Stimulated activated CD8-positive, alpha-beta memory T cell treated with anti-CD3 and anti-CD28 coated beads, Interleukin-2, amount 100 ng/mL, for 48 hours (primary cell): Measurements from ENCODE around the gene SLC39A9.
"Not testable (repeated sequence)": the region's sequence is repeated elsewhere in the genome, so short reads cannot be mapped to it uniquely, and the experiment has no call there.

Source experiments
- DNase-seq, 2 donors: peaks; one replicate each; pipeline ENCODE4 v3.0.0-alpha.2; 2020; ENCODE audit warnings: low read depth in 2 of 2

SLC39A9 gene

DNA sequence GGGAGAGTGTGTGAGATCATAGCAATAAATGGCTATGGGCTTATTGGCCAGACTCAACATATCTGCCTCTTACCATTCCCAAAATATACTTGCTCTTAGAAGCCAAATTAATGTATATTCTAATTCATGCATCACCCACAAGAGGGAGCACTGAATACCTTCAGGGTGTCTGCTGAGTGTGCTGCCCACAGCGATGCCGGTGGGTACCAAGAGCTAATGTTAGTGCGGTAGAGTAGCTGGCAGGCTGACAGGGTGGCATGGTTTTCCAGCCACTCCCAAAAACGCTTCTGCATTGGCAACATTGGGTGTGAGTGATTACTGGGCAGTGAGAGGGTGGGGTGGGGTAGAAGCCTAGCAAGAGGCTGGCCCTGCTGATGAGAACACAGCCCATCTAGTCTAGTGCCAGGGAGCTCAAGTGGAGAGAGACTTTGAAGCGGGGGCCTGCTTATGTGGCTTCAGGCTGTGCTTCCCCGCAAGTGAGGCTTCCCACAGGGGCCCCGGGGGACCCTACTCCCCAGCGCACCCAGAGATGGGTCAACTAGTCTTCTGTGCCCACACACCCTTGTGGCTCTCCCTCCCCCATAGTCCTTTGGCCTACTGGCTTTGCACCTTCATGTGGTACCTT lies 76.8 kb downstream of the SLC39A9 start:
- DNase-seq: no peak

- not testable (repeated sequence) for DNase-seq
Observed at GRCh38 chr14:69476824-69477450, 78.4 kb downstream of the SLC39A9 start.

GRCh38 chr14:69478055-69478454 lies 79.6 kb downstream of the SLC39A9 start:
- DNase-seq: not testable (repeated sequence)

- no peak for DNase-seq
Observed at GRCh38 chr14:69479696-69480095, 81.2 kb downstream of the SLC39A9 start.

DNA sequence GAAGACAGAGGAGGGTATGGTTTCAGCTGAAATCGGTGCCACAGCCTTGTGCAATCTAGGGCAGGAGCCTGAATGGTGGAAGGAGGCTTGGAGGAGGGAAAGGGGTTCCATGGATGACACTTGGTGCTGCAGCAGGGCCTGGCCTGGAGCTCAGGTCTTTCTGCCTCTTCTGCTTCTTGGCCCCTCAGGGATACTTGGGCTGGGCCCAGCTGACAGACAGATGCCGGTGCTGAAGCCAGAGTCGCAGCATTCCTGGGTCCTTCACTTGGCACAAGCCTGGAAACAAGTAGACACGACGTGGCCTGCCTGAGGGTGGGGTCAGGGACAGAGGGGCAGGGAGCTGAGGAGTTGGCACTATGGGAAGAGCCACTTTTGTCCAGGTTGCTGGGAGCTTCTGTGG lies 81.6 kb downstream of the SLC39A9 start:
- DNase-seq: no peak

DNA sequence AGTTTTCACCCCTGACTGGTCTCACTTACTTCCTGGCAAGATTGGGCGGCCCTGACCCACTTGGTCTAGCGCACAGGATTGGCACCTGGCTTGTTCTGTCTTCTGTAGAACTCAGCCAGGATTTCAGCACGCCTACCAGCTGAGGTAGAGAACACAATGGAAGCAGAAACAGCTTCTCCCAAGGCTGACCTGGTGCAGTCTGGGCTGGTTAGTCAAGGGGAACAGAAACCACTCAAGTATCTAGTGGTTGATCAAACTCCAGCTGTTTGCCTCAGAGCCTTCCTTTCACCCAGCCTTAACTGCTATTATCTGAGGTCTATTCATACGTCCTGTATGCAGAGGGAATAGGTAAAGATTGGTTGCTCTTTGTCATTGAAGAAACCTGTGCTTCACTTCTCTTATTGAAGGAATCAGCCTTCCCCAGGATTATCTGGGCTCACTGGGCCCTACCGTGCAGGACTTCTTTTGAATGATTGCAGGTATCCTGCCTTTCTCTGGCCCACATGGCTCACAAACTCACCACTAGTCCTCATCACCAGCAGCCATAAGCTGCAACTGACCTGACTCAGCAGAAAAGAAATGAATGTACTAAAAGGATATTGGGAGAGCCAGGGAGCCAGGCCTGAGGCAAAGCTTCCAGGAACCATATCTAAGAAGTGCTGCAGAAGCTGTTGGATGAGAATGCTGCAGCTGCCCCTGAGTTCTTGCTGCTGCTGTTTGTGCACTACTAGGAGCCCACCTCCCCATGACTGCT lies 83.5 kb downstream of the SLC39A9 start:
- DNase-seq: no peak

GRCh38 chr14:69483765-69484443 lies 85.4 kb downstream of the SLC39A9 start:
- no peak for DNase-seq

DNA sequence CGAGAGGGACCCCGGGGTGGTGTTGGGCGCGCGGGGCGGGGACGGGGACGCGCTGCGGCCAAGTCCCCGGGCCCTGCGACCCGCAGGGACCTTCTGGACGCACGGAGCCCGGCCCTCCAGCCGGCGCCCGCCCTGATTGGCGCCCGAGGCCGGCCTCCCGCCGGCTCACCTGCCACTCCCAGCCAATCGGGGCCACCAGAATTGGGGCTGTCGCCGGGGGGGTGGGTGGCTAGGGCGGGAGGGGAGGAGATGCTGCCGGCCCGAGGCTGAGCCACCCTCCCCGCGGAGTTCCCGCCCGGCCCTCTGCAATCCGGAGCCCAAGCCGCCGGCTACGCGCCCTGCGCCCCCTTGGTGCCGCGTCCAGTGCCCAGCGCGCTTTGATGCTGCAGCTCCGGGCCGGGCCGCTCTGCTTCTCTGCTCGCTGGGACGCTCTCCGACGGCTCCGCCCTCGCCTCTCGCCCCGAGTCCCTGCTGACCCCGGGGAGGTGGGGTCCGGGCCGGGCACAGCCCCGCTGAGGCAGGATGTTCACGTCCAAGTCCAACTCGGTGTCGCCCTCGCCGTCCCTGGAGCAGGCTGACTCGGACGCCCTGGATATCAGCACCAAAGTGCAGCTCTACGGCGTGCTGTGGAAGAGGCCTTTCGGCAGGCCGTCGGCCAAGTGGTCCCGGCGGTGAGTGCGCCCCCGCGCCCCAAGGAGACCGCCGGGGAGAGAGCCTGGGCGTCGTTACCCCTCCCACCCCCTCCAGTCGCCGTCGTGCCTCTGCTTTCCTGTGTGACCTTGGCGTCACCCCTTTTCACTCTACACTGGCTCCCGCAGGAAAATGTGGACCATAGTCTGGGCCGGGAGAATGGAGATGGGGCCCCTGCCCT lies 86.2 kb downstream of the SLC39A9 start, which contains the start of gene PLEKHD1:
TSS of gene PLEKHD1 (plus strand) at position 285 of the 871 bp plus-strand sequence. CDS start at position 523, 238 bp downstream.
- no peak for DNase-seq

- DNase-seq: no peak
Observed at GRCh38 chr14:69485315-69485660, 86.8 kb downstream of the SLC39A9 start.

DNA sequence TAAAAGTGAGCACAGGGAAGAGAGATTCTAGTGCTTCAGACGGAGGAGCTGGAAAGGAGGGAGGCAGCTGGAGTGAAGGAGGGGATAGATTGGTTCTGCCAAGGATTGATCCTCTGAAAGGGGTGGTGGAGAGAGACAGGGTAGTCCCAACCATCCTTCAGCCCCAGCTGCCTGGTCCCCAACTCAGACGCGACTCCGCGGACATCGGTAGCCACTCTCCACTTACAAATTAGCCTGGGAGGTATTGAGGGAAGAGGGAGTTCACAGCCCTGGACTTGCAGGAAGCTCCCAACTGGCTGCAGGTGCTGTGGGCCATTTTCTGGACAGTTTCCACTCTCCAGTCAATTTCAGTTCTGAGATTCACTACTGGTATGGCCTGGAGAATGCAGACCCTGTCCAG lies 87.2 kb downstream of the SLC39A9 start:
- no peak for DNase-seq

DNA sequence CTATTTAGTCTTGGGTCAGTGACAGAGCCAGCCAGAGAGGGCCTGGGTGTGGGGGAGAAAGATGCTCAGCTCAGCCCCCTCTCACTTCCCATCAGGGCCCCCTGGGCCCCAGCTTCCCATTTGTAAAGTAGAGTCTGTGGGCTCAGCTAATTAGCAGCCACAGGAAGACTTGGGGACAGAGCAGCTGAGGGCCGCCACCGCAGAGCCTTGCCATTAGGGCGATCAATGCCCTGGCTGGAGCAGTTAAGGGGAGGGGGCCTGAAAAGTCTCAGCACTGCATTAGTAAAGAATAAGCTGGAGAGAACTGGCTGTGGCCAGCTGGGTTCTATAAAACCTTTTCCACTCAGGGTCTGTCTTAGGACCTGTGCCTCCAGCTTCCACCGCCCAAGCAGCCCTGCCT lies 88.7 kb downstream of the SLC39A9 start:
- no peak for DNase-seq

- DNase-seq: no peak
Observed at GRCh38 chr14:69487771-69488170, 89.3 kb downstream of the SLC39A9 start.

DNA sequence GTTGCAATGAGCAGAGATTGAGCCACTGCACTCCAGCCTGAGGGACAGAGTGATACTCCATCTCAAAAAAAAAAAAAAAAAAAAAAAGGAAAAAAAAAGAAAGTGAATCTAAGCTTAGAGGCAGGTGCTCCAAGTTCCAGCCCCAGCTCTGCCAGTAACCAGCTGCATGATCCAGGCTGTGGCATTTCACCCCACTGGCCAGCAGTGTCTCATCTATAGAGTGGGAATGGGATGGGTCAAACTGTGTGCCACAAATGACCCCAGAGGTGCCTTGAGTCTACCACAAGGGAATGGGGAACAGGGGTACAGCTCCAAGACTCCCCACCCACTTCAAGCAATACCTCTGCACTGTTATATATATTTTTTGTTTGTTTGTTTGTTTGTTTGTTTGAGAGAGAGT lies 91.0 kb downstream of the SLC39A9 start:
- no peak for DNase-seq

- no peak for DNase-seq
Observed at GRCh38 chr14:69490219-69490918, 91.9 kb downstream of the SLC39A9 start.

DNA sequence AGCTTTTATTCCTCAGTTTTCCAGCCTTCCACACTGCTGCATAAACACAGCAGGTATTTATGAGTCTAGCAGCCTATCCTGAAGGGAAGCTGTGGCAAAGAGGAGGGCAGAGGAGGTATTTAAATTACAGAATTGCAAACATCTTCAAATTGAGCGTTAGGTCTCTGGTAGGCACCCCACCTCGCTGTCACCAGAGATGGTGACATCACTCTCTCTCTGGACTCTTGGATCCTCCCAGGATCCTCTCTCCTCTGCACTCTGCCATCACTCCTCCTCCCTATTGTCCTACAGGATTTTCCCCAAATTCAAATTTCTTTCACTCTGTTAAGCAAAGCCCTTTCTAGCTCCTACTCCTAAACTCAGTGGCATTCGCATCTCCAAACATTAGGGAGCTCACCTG lies 92.7 kb downstream of the SLC39A9 start:
- DNase-seq: no peak

GRCh38 chr14:69493038-69493437 lies 94.5 kb downstream of the SLC39A9 start:
- DNase-seq: no peak

GRCh38 chr14:69493791-69494190 lies 95.3 kb downstream of the SLC39A9 start:
- DNase-seq: no peak

DNA sequence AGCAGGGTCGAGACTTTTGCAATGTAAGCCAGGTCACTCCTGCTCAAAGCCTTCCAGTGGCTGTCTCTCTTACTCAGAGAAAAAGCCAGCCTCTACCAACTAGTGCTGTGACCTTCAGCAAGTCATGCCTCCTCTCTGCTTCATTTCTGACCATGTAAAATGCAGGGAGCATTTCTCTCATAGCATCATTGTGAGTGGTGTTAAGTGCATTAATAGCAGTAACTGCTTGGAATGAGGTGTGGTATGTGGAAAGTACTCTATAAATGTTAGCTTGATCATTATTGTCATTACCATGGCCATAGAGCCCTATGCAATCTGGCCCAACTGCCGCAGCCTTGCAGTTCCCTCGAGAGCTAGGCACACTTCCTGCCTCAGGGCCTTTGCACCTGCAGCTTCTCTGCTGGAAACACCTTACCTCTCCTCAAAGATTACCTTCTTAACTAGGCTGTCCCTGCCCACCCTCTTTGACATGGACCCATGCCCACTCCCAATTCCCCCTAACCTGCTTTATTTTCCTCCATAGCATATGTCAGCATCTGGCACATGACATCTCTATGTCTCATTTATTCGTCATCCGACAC lies 96.9 kb downstream of the SLC39A9 start:
- no peak for DNase-seq

DNA sequence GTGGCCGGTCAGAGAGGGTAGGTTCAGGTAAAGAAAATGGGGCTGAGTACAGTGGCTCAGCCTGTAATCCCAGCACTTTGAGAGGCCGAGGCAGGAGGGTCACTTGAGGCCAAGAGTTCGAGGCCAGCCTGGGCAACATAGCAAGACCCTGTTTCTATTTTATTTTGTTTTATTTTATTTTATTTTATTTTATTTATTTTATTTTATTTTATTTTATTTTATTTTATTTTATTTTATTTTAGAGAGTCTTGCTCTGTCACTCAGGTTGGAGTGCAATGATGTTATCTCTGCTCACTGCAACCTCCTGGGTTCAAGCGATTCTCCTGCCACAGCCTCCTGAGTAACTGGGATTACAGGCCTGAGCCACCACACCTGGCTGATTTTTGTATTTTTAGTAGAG lies 99.4 kb downstream of the SLC39A9 start:
- DNase-seq: not testable (repeated sequence)

- not testable (repeated sequence) for DNase-seq
Observed at GRCh38 chr14:69498286-69498685, 99.8 kb downstream of the SLC39A9 start.
